HG02981 (cell line): ENCODE data around the gene ATPAF2.

Source experiments
- ATAC-seq: cut with Tn5 transposase; IDR thresholded peaks from one replicate; pipeline ENCODE4 v1.9.1; 2021; ENCODE audit warnings: mild to moderate bottlenecking, moderate library complexity; ENCODE audit not compliant: unreplicated experiment

The ATPAF2 gene

DNA sequence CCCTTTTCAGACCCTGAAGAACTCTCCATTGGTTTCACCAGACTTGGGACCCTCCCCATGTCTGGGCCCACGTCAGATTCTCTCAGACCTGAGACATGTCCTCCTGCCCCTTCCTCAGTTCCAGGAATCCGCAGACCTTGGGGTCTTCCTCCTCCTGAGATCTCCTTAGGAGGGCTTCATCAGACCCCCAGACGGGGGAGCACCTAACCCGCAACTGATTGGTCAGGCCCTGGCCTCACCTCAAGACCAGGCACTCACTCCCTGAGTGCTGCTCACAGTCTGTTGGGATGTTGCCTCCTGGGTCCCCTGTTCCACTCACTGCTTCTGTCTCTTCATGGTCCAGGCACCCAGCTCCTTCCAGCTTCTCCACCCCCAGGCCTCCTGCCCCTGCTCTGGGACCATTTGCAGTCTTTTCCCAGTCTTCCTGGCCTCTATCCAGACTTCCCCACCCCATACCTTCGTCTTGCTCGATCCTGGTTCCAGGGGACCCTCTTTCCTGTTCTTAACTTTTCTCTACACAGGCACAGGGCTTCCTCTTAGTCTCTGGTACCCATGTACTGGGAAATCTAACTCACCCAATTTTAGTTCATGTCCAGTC is 1.4 kb upstream of the ATPAF2 start:
- ATAC-seq = no peak

DNA sequence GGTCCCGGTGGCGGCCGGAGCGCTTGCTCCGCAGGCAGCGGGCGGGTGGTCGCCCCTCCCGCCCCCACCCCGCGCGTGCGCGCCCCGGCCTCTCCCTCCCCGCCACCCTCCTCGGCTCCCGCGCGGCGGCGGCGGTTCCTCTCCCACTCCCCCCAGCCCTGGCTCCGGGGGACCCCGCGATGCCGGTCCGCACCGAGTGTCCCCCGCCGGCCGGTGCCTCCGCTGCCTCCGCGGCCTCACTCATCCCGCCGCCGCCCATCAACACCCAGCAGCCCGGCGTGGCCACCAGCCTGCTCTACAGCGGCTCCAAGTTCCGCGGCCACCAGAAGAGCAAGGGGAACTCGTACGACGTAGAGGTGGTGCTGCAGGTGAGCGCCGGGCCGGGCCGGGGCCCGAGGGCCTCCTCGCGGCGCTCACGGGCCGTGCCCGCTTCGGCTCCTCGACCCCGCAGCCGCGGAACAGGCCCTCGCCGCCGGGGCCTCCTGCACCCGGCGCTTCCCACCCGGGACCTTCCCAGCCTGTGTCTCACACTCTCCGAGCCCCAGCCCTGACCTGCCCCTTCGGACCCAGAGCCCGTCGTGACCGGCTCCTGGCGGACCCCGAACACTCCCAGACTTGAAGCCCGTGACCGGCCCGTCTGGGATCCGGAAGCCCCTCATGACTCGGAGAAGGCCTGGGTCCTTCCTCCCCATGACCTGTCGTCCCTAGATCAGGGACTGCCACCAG is 730 bp upstream of the ATPAF2 start:
- peak; percentile 25 for ATAC-seq

DNA sequence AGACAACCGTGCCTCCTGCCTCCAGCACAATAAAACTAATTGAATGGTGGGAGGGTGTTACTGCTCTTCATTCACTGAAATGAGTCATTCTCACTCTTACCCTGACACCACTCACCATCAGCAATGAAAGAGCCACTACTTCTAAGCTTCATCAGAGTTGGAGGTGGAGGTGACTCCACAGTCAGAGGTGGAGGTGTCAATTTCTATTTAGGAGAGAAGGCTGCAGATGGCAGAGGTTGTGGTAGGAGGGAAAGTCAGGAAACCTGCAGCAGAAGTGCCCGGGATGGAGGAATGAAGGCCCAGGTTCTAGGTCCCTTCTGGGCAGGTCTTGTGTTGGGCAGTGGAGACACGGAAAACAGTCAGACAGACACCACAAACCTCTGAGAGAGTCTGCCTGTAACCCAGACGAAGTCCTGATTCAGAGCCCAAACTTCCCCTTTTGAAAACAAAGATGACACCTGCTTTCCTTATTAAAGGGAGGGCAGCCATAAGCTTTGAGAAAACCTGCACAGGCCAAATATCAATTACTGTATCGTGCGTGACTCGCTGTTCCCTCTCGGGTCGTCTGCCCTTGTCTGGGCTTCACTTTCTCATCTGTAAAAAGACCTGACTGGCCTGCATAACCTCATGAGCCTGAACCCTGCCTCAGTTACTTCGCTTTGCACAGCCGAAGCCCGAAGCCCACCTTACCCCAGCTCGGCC is 668 bp downstream of the ATPAF2 start:
- no peak for ATAC-seq

DNA sequence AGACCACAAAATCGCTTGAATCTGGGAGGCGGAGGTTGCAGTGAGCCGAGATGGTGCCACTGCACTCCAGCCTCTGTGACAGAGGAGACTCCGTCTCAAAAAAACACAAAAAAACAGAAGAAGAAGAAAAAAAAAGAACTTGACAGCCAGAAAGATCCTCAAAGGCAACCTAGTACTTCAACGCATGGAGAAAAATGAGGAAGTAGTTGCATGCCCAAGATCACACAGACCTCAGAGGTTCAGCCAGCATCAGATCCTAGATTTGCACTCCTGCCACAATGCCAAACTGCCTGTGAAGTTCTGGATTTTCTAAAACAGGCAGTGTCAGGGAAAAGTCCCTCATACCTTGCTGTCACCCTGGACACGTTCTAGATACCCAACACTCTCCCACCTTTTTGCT is 1.5 kb downstream of the ATPAF2 start:
- ATAC-seq = no peak

DNA sequence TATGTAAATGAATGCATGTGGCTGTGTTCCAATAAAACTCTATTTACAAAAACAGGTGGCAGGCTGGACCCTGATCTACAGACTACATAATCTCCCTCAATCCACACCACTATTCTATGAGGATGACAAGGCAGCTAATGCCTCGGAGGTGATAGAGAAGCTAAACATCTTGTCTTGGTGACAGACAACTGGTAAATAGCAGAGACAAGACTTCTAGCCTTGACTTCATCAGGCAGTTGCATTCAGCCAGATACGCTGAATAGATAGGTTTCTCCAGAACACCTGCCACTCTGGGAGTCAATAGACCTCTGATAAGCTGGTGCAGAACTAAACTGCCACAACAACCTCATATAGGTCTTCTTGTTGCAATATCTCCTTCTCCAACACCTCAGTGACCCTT is 3.3 kb downstream of the ATPAF2 start:
- no peak for ATAC-seq

DNA sequence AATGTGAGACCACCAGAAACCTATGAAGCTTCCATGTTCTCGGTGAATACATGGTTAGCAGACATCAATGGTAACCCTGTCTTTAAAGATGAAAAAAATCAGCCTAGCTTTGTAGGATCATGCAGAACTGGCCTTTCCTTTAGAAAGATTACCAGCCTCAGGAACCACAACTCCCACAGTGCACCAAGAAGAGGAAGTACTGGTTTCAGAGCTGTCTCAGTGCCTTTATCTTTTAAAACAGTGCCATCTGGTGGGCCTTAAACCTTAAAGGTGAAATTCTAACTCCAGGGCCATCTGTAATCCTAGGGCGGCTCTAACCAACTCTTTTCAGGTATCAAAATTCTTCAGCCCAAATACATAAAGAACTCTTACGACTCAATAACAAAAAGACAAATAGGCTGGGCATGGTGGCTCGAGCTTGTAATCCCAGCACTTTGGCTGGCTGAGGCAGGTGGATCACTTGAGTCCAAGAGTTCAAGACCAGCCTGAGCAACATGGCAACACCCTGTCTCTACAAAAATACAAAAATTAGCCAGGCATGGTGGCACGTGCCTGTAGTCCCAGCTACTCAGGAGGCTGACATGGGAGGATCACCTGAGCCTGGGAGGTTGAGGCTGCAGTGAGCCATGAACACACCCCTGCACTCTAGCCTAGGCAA is 5.4 kb downstream of the ATPAF2 start:
- no peak for ATAC-seq

DNA sequence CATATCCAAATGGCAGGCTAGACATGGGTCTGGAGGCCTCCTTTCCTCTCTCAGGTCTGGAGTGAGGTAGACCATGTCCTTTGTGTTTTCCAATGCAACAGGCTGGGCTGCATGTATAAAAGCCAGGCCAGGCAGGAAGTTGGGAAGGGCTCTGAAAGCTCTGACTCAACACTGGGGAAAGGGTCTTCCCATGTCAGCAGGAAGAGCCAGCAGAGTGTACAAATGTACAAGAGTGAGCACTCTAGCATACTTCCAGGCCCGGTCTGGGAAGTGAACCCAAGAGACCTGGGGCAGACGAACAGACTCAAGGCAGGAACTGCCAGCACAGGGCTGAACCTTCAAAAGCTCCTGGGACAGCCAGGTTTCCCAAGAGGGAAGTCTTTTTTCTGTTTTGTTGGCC is 7.0 kb downstream of the ATPAF2 start:
- no peak for ATAC-seq

DNA sequence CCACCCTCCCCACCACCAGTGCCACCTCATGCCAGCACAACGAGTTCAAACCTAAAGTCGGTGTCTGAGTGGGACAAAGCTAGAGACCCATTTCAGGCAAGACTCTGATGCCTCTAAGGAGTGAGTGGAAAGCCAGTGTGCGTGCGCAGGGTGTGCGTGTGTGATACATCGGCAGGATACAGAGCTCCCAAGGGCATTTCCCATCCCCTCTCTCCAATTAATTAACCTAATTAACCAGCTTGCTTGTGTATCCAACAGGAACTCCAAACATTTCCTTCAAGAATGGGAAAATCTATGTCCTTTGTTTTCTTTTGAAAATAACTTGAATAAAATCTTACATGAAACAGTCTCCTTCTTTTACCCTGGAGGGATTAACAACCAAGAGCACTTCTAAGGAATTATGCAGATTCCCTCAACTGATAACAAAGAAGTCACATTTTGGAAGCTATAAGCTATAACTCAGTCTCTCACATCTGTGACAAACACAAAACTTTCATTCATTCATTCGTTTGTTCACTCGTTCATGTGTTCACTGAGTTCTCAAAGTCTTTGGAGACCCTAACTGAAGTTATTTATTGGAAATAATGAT is 9.9 kb downstream of the ATPAF2 start:
- no peak for ATAC-seq

DNA sequence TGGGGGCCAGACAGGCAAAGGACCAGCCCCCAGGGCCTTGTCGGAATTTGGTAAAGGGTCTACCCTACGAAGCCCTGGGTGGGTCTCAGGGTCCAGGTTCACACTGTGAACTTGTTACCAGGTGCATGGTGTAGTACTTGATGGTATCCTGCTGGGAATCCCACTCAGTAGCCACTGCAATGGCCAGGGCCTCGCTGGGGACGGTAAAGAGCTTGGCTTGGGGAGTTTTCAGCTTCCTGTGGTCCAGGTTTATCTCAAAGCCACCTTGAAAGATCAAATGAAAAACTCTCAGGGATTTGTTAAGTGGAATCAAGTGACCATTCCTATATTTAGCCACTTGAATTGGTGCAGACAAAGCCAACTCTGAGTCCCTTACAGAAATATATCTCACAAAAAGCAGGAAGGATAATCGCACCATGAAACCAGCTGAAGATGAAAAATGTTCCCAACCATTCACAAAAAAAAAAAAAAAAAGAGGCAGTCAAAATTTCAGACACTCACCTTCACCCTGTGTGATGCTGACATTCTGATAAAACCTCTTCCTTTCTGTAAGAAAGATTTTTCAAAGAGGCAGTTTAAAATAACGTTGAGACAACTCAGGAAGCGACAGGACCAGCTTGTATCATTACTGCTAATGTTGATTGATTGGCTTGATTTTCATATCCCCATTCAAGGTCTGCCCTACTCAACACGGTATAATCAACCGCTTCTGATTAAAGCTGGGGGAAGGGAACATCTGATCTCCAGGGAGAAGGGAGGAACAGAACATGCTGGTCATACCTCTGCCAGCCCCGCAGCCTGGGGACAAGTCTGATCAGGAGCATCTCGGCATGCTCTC is 10.6 kb downstream of the ATPAF2 start:
- no peak for ATAC-seq

DNA sequence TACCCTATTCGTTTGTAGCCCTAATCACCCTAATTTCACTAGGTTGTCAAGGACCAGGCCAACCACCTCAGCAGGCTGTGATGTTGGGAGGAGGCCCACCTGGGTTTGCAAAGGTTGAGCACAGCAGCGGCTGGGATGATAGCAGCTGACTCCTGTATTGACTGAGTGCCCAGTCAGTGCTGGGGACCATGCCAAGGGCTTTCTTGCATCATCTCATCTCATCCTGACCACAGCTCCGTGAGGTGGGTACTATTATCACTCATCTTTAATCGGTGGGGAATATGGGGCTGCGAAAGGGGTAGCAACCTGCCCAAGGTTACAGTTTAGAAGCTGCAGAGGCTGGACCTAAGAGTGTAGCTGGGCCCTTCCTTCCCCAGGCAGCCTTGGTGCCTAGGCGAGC is 11.7 kb downstream of the ATPAF2 start:
- no peak for ATAC-seq

DNA sequence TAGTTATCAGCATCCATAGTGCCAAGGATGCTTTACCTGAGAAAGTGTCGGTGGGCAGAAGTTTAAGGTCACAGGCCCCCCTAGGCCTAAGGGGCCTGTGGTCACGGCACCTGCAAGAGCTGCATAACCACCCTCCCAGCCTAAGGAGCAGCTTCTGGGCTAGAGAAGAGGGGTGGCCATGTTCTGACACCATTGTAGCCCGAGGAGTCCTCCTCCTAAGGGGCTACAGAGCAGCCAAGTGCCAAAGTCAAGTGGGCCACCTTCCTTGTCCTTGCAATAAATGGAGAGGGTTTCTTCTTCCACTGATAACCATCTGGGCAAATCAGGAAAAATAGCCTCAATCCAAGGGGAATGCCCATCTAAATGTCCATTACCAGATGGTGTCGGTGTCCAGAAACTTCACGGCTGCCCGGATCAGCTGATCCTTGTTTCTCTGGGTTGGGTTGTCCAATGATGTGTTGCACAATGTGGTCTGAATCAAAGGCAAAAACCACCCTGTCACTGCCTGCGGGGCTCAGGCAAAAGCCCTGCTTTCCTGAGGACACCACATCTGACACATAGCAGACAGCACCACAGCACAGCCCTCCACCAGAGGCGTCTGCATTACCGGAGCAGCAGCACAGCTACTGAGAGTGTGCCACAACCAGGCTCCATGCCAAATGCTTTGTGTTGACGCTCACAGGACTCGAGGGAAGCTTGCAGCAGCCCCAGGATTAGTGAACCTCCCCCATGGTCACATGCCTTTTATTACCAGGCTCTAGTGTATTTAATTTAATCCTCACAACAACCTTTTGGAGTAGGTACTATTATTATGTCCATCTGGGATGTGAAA is 12.8 kb downstream of the ATPAF2 start:
- no peak for ATAC-seq

DNA sequence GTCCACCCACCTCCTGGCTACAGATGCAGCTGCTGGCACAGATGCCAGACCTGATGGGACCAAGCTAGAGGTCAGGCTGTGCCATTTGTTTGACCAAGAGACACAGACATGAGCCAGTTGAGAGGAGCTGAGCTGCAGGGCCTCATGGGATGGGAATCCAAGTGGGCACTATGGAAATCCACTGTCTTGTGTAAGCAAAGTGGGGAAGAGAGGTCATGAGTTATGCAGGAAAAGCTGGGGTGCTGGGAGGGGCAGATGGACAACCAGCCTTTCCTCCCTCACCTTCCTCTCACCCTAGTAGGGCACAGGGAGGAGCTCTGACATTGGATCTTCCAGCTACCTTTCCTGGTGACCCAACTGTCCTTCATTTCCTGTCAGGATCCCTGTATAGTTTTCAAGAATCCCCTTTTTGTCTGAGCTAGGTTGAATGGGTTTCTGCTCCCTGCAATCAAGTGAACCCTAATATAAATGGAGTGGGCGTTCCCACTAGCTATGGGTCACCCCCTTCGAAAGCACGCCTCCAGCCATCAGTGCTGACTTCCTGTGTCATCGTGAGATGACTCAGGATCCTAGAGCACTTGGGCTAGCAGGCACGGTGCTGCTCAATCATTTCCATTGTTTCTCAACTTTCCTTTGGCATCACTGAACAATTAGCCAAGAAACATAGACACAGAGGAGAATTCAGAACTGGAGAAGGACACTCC is 13.6 kb downstream of the ATPAF2 start:
- ATAC-seq = no peak

DNA sequence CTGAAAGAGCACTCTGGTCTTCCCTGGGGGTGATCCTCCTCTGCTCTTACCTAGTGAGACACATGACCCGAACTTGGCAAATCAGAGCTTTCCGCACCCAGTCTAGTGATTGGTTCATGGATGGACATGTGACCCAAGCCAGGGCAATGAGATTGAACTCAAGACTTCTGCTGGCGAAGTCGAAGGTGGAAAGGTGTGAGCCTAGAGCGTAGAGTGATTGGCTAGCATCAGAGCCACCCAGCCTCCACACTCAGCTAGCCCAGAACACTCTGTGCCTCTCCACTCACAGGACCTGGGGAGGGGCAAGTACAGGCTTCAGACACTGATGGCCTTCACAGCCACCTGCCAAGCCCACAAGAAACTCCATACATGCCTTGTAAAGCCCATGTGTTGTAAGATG is 17.6 kb downstream of the ATPAF2 start:
- no peak for ATAC-seq

DNA sequence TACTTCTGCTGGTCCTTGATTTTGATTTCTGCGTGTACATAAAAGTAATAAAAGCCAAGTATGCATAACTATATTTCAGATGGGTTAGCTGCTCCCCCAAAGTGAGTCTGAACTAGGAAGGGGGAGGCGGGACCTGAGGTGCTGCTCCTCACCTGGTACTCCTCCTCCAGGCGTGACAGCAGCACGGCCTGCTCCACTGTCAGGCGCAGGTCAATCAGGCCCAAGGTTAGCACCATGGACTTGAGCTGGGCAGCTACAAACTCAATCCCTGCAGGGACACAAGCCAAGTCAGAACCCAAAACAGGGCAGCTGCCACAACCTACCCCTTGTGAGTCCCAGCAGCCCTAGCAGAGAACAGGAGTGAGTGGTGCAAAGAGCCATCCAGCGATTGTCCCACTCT is 18.0 kb downstream of the ATPAF2 start:
- ATAC-seq = no peak

DNA sequence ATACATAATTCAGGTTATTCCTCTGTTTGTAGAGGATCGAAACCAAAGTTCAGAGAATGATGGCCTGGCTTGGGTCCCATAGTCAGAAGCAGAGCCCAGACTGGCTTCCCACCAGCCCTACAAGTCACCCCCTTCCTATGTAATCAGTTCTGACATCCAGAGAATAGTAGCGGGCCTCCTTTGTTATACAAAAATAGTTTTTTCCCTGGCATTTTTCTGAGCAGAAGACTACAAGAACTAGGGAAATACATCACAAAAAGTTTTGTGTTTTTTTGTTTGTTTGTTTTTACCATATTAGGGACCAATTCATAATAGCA is 19.2 kb downstream of the ATPAF2 start:
- no peak for ATAC-seq

DNA sequence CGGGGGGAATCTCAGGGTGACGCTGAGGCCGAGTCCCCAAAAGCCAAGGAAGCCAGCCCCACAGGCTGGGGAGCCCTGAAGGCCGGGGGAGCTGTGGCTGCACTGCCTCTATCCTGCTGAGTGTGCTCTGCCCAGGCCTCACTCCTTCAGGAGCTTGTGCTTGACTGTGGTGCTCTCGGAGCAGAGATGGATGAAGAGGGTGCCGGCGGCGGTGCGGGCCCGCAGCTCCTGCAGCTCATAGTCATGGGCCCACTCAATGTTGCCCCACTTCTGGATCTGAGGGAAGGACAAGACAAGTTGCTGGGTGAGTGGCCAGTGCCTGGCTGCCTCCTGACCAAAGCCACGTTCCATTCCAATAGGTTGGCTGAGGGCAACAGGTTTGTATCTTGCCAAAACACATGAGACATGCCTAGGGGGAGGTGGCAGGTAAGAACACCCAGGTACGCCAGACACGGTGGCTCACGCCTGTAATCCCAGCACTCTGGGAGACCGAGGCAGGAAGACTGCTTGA is 20.5 kb downstream of the ATPAF2 start:
- no peak for ATAC-seq

DNA sequence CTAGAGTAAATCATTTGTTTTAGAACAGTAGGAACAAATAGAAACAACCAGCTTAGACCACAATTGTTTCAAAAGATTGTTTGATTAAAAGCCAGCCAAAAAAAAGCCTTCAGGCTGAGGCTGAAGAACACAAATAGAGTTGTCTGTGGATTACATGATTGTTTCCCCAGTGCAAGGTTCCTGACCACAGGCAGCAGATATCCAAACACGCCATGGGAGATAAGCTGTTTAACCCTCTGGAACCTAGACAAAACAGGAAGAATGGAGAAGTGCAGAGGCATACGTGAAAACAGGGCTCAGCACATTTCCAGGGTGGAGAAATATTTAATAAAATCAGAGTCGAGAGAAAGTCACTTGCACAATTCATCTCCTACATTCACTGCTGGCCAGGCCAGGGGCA is 21.0 kb downstream of the ATPAF2 start:
- ATAC-seq = no peak

DNA sequence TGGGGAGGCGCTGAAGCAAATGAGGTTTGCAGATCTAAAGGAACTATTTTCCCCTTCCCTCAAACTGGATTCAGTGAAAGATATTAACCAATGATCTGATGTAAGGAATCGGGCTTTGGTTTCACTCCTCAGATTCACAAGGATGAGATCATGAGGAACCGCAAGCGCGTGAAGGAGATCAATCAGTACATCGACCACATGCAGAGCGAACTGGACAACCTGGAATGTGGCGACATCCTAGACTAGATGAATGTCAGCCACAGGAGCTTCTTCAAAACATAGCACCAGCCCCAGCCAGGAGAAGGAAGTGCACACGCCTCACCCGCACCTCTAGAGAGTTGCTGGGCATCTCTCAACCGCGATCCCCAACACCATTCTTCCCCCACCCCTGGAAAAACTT is 22.5 kb downstream of the ATPAF2 start:
- no peak for ATAC-seq

DNA sequence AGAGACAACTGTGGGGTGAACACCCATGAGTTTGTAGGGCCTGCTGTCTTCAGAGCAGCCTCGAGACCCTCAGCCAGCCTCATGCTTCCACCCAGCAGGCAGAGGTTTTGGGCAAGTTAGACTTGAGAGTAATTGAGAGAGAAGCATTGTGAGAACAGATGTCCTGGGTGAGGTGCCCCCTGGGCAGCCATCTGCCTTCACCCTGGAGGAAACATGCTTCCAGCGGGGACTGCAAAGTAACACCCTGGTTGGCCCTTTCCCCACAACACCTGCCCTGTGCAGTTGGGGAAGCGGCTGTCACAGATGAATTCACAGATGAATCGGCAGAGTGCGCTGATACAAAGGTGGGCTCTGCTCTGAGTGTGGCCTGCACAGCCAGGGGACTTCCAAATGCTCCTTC is 23.4 kb downstream of the ATPAF2 start:
- no peak for ATAC-seq
